Measurements from ENCODE around the gene AMBRA1.
A peak's percentile ranks its signal among the peaks of the same experiment; 100 is the strongest.

Gene AMBRA1

DNA sequence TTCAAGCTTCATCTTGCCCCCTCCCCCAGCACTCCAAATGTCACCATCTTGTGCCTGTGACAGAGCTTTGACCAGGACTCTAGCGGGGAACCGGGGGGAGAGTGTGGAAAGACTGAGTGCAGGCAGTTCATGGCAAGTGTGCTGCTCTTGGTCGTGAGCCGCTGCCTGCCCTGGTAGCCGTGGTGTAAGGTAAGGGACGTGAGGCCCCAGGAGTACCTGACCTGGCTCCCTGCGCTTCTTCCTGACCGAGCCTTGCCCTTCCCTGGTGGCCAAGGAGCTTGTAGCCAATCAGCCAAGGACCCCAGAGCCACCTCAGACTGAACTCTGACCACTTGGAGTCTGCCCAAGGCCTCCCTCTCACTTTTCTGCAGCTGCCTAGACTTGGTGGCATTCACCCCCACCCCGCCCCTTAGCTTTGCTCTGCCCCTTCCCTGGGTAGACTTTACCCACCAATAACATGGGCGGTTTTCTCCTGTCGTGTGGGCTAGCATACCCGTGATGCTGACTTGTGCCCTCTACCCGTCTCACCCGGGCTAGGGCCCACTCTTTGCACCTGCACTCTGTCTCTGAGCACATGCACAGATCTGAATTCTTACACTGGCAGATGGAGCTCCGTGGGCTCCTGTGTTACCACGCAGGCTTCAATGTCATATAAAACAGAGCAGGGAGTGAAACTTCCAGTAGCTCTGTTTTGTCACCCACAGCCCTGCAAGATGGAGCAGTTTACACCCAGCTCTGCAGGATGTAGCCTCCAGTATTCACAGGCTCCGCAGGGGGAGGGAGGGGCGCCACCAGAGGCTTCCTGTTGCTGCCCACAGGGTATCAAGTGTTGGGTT, 245.0 kb downstream of the AMBRA1 start:
- H3K27me3 ChIP-seq (ENCODE audit: control insufficient read depth in 1 of 2, insufficient read depth in 1 of 2, low read length in 2 of 2): peaks cover 0 to 6% of the 10 kb centered on the region in 2 experiments
- H3K14ac ChIP-seq (ENCODE audit: low read length in 2 of 2): peak overlapping the region in 1 of 2 experiments; percentile 24
- H4K8ac ChIP-seq (ENCODE audit: low read length): no peak overlapping the region
- WGBS: 73% methylated on average over 18 of the region's 18 CpGs
- H3K4me2 ChIP-seq (ENCODE audit: low read length, poor library complexity, severe bottlenecking): peak overlapping the region; percentile 65
- H3K9ac ChIP-seq (ENCODE audit: low read length): peak overlapping the region; percentile 90
- H3K79me1 ChIP-seq (replicated peaks; ENCODE audit: low read length, poor library complexity, severe bottlenecking): peaks cover 36% of the 10 kb centered on the region
- H3K23ac ChIP-seq (ENCODE audit: low read length in 2 of 2): peak overlapping the region in 1 of 2 experiments; percentile 28
- H4K91ac ChIP-seq (ENCODE audit: low read length): no peak overlapping the region
- no peaks in the 10 kb centered on the region for H3K9me3 ChIP-seq (ENCODE audit: control insufficient read depth, low read length)
- H3K36me3 ChIP-seq (ENCODE audit: control insufficient read depth in 1 of 2, insufficient read depth in 2 of 2, low read depth in 1 of 2, low read length in 2 of 2): peaks cover 0 to 20% of the 10 kb centered on the region in 2 experiments
- peaks cover 39% of the 10 kb centered on the region for H3K4me1 ChIP-seq (ENCODE audit: control insufficient read depth, insufficient read depth, low read depth, low read length)
- H3K4ac ChIP-seq (ENCODE audit: low read depth in 1 of 2, low read length in 2 of 2): peak overlapping the region; percentile 14 to 63
- H3K4me3 ChIP-seq (ENCODE audit: insufficient read depth in 1 of 2, low read depth in 1 of 2, low read length in 2 of 2): peak overlapping the region in 1 of 2 experiments; percentile 93
- no peak for DNase-seq
- H3K18ac ChIP-seq (ENCODE audit: low read depth in 1 of 2, low read length in 2 of 2): no peak overlapping the region
- no peak overlapping the region for H2BK12ac ChIP-seq (ENCODE audit: low read length in 2 of 2)
- H3K27ac ChIP-seq (ENCODE audit: low read length, poor library complexity, severe bottlenecking): no peak overlapping the region
- H2AK5ac ChIP-seq (ENCODE audit: low read length, severe bottlenecking): no peak overlapping the region
- no peak overlapping the region for H2BK5ac ChIP-seq (ENCODE audit: low read depth, low read length, poor library complexity, severe bottlenecking)
- H2BK15ac ChIP-seq (ENCODE audit: low read depth, poor library complexity, severe bottlenecking): no peak overlapping the region
- no peak overlapping the region for H2BK120ac ChIP-seq (ENCODE audit: low read depth, low read length)
- no peak overlapping the region for H2AFZ ChIP-seq (ENCODE audit: low read depth, low read length)

DNA sequence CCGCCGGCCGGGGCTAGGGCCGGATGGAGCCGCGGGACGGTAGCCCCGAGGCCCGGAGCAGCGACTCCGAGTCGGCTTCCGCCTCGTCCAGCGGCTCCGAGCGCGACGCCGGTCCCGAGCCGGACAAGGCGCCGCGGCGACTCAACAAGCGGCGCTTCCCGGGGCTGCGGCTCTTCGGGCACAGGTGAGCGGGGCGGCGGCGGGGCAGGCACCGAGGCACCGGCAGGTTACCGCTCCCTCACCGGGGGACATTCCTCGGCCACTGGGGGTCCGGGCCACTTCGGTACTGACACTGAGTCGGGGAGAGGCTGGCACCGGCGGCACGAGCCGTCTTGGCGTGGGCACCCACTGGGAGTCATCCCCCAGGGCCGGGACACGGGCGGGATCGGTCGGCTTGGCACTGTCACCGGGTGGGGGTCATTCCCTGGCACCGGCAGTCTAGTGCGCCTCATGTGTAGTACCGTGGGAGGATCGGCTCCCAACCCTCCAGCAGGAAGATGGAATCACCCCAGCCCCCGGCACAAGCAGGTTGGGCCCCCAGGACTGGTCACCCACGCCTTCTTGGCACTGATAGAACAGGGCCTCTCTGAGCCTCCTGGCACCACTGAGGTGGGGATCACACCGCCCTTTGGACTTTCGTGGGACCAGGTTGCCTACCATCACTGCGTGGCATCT, 246.0 kb downstream of the AMBRA1 start:
- peak overlapping the region in 1 of 2 experiments; percentile 46 for H3K23ac ChIP-seq (ENCODE audit: low read length in 2 of 2)
- no peak overlapping the region for H2AK5ac ChIP-seq (ENCODE audit: low read length, severe bottlenecking)
- no peak overlapping the region for H2BK5ac ChIP-seq (ENCODE audit: low read depth, low read length, poor library complexity, severe bottlenecking)
- H3K9ac ChIP-seq (ENCODE audit: low read length): peak overlapping the region; percentile 90
- H3K9me3 ChIP-seq (ENCODE audit: control insufficient read depth, low read length): no peaks in the 10 kb centered on the region
- H3K27ac ChIP-seq (ENCODE audit: low read length, poor library complexity, severe bottlenecking): no peak overlapping the region
- no peak overlapping the region for H4K91ac ChIP-seq (ENCODE audit: low read length)
- H3K36me3 ChIP-seq (ENCODE audit: control insufficient read depth in 1 of 2, insufficient read depth in 2 of 2, low read depth in 1 of 2, low read length in 2 of 2): peaks cover 0 to 12% of the 10 kb centered on the region in 2 experiments
- 5% methylated on average over 58 of the region's 63 CpGs for WGBS
- peak overlapping the region; percentile 21 for H2BK15ac ChIP-seq (ENCODE audit: low read depth, poor library complexity, severe bottlenecking)
- H3K14ac ChIP-seq (ENCODE audit: low read length in 2 of 2): peak overlapping the region in 1 of 2 experiments; percentile 50
- peaks cover 26% of the 10 kb centered on the region for H3K79me1 ChIP-seq (replicated peaks; ENCODE audit: low read length, poor library complexity, severe bottlenecking)
- H3K4me3 ChIP-seq (ENCODE audit: insufficient read depth in 1 of 2, low read depth in 1 of 2, low read length in 2 of 2): peak overlapping the region; percentile 76 to 93
- peaks cover 0 to 13% of the 10 kb centered on the region in 2 experiments for H3K27me3 ChIP-seq (ENCODE audit: control insufficient read depth in 1 of 2, insufficient read depth in 1 of 2, low read length in 2 of 2)
- H2AFZ ChIP-seq (ENCODE audit: low read depth, low read length): no peak overlapping the region
- no peak for DNase-seq
- peak overlapping the region; percentile 51 for H4K8ac ChIP-seq (ENCODE audit: low read length)
- peak overlapping the region in 1 of 2 experiments; percentile 15 for H2BK12ac ChIP-seq (ENCODE audit: low read length in 2 of 2)
- peak overlapping the region; percentile 27 for H2BK120ac ChIP-seq (ENCODE audit: low read depth, low read length)
- peak overlapping the region; percentile 65 for H3K4me2 ChIP-seq (ENCODE audit: low read length, poor library complexity, severe bottlenecking)
- peaks cover 35% of the 10 kb centered on the region for H3K4me1 ChIP-seq (ENCODE audit: control insufficient read depth, insufficient read depth, low read depth, low read length)
- H3K18ac ChIP-seq (ENCODE audit: low read depth in 1 of 2, low read length in 2 of 2): peak overlapping the region; percentile 33 to 61
- peak overlapping the region in 1 of 2 experiments; percentile 94 for H3K4ac ChIP-seq (ENCODE audit: low read depth in 1 of 2, low read length in 2 of 2)

DNA sequence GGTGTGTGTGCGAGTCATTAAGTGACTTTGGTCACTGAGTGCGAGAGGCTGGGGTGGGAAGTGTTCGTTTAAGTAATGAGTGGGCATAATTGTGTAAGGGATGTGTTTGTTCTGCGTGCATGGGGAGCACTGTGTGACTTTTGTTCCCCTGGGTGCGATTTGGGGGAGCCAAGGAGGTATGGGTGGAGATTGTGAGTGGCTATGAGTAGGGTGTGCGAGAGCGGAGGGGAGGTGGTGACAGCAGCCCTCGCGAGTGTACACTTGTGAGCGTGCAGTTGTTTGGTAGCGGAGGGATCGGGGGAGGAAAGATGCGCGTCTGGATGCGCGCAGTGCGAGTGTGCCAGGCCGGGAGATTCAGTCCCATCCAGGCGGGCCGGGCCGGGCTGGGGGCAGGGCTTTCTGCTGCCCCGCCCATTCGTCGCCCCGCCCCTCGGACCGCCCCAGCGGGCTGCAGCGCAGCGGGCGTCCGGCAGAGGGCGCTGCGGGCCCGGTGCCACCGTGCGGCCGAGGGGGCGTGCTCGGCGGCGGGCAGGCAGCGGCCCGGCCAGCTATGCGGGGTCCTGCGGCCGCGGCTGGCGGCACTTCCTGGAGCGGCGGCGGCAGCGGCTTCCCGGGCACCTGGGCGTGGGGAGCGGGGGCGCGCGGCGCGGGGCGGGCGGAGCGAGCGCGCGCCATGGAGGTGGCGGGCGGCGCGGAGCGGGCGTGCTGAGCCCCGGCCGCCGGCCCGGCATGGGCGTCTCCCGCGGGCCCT, 246.8 kb downstream of the AMBRA1 start, which contains the start of gene DGKZ:
TSS of gene DGKZ (plus strand) at position 578 of the 751 bp plus-strand sequence. CDS start 197 bp downstream, outside the sequence.
- Histone ChIP-seq H3K18ac (ENCODE audit: low read depth in 1 of 2, low read length in 2 of 2) (peak within 1 kb of the TSS; percentile 33 to 71), H3K14ac (ENCODE audit: low read length in 2 of 2) (peak within 1 kb of the TSS in 1 of 2 experiments; percentile 50), H3K9ac (ENCODE audit: low read length) (peak within 1 kb of the TSS; percentile 90), H3K4me1 (ENCODE audit: control insufficient read depth, insufficient read depth, low read depth, low read length) (peaks cover 31% of the 10 kb centered on the region), H4K8ac (ENCODE audit: low read length) (peak within 1 kb of the TSS; percentile 51), H2BK5ac (ENCODE audit: low read depth, low read length, poor library complexity, severe bottlenecking) (no peak within 1 kb of the TSS), H3K27me3 (ENCODE audit: control insufficient read depth in 1 of 2, insufficient read depth in 1 of 2, low read length in 2 of 2) (peaks cover 0 to 20% of the 10 kb centered on the region in 2 experiments), H3K79me1 (replicated peaks; ENCODE audit: low read length, poor library complexity, severe bottlenecking) (peaks cover 19% of the 10 kb centered on the region), H4K91ac (ENCODE audit: low read length) (peak within 1 kb of the TSS; percentile 80), H3K4ac (ENCODE audit: low read depth in 1 of 2, low read length in 2 of 2) (peak within 1 kb of the TSS; percentile 63 to 94), H2BK15ac (ENCODE audit: low read depth, poor library complexity, severe bottlenecking) (peak within 1 kb of the TSS; percentile 21), H2AFZ (ENCODE audit: low read depth, low read length) (peak within 1 kb of the TSS; percentile 3), H2BK120ac (ENCODE audit: low read depth, low read length) (peak within 1 kb of the TSS; percentile 27), H3K4me2 (ENCODE audit: low read length, poor library complexity, severe bottlenecking) (peak within 1 kb of the TSS; percentile 65), H2AK5ac (ENCODE audit: low read length, severe bottlenecking) (no peak within 1 kb of the TSS), H2BK12ac (ENCODE audit: low read length in 2 of 2) (peak within 1 kb of the TSS; percentile 15 to 78), H3K36me3 (ENCODE audit: control insufficient read depth in 1 of 2, insufficient read depth in 2 of 2, low read depth in 1 of 2, low read length in 2 of 2) (peaks cover 0 to 7% of the 10 kb centered on the region in 2 experiments), H3K4me3 (ENCODE audit: insufficient read depth in 1 of 2, low read depth in 1 of 2, low read length in 2 of 2) (peak within 1 kb of the TSS; percentile 76 to 93), H3K27ac (ENCODE audit: low read length, poor library complexity, severe bottlenecking) (no peak within 1 kb of the TSS), H3K23ac (ENCODE audit: low read length in 2 of 2) (peak within 1 kb of the TSS in 1 of 2 experiments; percentile 46), H3K9me3 (ENCODE audit: control insufficient read depth, low read length) (no peaks in the 10 kb centered on the region)
- DNase-seq: peak; percentile 71
- WGBS: 12% methylated on average over 31 of the region's 80 CpGs
